ENCODE results near the gene LAMA5. TPM values are rescaled to one million over a fixed set of nuclear protein-coding genes. Genes with fewer than 3 reads are reported as not detected.
"Not testable (repeated sequence)": the region's sequence is repeated elsewhere in the genome, so short reads cannot be mapped to it uniquely, and the experiment has no call there.

LAMA5 gene
- total and polyA plus RNA-seq, 4 donors, result 116 to 315 (median 244) TPM

DNA sequence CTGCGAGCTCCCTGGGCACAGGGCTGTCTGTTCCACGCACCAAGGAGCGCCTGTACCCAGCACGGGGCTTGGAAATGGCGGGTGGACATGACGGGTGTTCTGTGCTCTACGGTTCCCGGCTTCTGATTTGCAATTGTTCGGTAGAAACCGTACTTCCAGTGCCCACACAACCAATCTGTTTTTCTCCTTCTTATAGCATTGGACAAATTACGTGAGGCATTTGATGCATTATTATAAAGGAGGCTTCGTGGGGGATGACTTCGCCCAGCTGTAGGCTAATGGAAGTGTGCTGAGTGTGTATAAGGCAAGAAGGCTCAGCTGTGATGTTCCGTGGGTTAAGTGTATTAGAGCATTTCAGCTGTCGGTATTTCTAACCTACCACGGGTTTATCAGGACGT is 10.0 kb upstream of the LAMA5 start:
- peaks cover 0 to 56% (median 32%) of the 10 kb centered on the region in 5 donors for H3K4me1 ChIP-seq (ENCODE audit: control insufficient read depth in 5 of 5, insufficient read depth in 5 of 5, low read length in 5 of 5)
- peak overlapping the region; percentile 62 to 77 for H3K27ac ChIP-seq (ENCODE audit: low read depth in 1 of 2, low read length in 1 of 2)
- WGBS, 2 donors, result 85 to 90% methylated on average over 17 of the region's 17 CpGs
- no peaks in the 10 kb centered on the region for H3K9me3 ChIP-seq (ENCODE audit: control insufficient read depth in 4 of 4, insufficient read depth in 3 of 4, low read length in 3 of 4)
- DNase-seq (peak in 1 of 3 donors; percentile 37), ATAC-seq (ENCODE audit: insufficient read depth, low FRiP score) (no peak)
- H3K9ac ChIP-seq (ENCODE audit: insufficient read depth in 1 of 2, low read length in 2 of 2), result peak overlapping the region in 1 of 2 donors; percentile 23
- TF ChIP-seq, protein P1, sequence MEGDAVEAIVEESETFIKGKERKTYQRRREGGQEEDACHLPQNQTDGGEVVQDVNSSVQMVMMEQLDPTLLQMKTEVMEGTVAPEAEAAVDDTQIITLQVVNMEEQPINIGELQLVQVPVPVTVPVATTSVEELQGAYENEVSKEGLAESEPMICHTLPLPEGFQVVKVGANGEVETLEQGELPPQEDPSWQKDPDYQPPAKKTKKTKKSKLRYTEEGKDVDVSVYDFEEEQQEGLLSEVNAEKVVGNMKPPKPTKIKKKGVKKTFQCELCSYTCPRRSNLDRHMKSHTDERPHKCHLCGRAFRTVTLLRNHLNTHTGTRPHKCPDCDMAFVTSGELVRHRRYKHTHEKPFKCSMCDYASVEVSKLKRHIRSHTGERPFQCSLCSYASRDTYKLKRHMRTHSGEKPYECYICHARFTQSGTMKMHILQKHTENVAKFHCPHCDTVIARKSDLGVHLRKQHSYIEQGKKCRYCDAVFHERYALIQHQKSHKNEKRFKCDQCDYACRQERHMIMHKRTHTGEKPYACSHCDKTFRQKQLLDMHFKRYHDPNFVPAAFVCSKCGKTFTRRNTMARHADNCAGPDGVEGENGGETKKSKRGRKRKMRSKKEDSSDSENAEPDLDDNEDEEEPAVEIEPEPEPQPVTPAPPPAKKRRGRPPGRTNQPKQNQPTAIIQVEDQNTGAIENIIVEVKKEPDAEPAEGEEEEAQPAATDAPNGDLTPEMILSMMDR (IDR thresholded peaks at IDR 0.05; ENCODE audit: control extremely low read depth, extremely low read depth), result no peak
- H3K36me3 ChIP-seq (ENCODE audit: control insufficient read depth in 4 of 4, insufficient read depth in 4 of 4, low read length in 4 of 4), result peaks cover 0 to 6% (median 3%) of the 10 kb centered on the region in 4 donors
- no peaks in the 10 kb centered on the region for H3K27me3 ChIP-seq (ENCODE audit: control insufficient read depth in 3 of 3, insufficient read depth in 3 of 3, low read length in 2 of 3)
- no peak overlapping the region for H3K4me3 ChIP-seq

DNA sequence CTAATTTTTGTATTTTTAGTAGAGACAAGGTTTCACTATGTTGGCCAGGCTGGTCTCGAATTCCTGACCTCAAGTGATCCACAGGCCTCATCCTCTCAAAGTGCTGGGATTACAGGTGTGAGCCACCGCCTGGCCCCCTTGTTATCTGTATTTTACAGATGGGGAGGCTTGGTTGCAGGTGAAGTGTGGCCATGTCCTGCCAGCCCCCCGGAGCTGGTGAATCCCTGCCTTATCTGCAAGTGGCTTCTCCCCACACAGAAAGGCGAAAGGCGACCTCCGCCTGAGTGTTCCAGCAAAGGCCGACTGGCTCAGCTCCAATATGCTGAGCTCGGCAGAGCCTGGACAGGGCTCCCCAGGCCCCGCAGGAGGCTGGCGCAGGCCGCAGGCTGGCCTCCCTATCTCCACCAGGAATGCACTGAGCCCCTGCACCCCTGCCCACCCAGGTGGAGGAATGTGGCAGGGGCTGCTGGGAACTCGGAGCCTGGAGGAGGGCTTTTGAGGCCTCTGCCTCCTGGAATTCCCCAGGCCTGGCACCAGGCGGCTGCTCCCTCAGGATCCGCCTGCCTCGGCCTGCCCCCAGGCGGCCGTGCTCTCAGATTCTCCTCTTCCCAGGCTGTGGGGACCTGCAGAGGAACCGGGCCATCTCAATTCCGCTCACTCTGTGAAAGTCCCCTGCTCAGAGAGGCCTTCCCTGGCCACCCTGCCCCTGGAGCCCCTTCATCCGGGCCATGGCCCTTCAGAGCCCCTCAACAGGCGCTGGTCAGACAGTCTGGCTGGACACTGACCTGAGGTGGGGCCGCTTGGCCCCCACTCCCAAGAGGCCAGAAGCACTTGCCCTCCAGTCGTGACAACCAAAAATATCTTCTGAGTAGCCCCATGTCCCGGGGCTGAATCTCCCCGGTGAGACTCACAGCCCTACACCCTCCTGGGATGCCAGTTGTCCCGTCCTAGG is 9.3 kb upstream of the LAMA5 start:
- DNase-seq (peak; percentile 77 to 83 (median 81)), ATAC-seq (ENCODE audit: insufficient read depth, low FRiP score) (peak; percentile 3)
- H3K4me1 ChIP-seq (ENCODE audit: control insufficient read depth in 5 of 5, insufficient read depth in 5 of 5, low read length in 5 of 5), result peaks cover 0 to 56% (median 32%) of the 10 kb centered on the region in 5 donors
- TF ChIP-seq, protein P1 (IDR thresholded peaks at IDR 0.05; ENCODE audit: control extremely low read depth, extremely low read depth), result no peak
- H3K4me3 ChIP-seq, result no peak overlapping the region
- no peaks in the 10 kb centered on the region for H3K36me3 ChIP-seq (ENCODE audit: control insufficient read depth in 4 of 4, insufficient read depth in 4 of 4, low read length in 4 of 4)
- H3K9me3 ChIP-seq (ENCODE audit: control insufficient read depth in 4 of 4, insufficient read depth in 3 of 4, low read length in 3 of 4), result no peaks in the 10 kb centered on the region
- no peaks in the 10 kb centered on the region for H3K27me3 ChIP-seq (ENCODE audit: control insufficient read depth in 3 of 3, insufficient read depth in 3 of 3, low read length in 2 of 3)
- peak overlapping the region; percentile 55 to 62 for H3K27ac ChIP-seq (ENCODE audit: low read depth in 1 of 2, low read length in 1 of 2)
- H3K9ac ChIP-seq (ENCODE audit: insufficient read depth in 1 of 2, low read length in 2 of 2), result no peak overlapping the region
- 58 to 76% methylated on average over 25 to 26 of the region's 26 CpGs for WGBS, 2 donors

DNA sequence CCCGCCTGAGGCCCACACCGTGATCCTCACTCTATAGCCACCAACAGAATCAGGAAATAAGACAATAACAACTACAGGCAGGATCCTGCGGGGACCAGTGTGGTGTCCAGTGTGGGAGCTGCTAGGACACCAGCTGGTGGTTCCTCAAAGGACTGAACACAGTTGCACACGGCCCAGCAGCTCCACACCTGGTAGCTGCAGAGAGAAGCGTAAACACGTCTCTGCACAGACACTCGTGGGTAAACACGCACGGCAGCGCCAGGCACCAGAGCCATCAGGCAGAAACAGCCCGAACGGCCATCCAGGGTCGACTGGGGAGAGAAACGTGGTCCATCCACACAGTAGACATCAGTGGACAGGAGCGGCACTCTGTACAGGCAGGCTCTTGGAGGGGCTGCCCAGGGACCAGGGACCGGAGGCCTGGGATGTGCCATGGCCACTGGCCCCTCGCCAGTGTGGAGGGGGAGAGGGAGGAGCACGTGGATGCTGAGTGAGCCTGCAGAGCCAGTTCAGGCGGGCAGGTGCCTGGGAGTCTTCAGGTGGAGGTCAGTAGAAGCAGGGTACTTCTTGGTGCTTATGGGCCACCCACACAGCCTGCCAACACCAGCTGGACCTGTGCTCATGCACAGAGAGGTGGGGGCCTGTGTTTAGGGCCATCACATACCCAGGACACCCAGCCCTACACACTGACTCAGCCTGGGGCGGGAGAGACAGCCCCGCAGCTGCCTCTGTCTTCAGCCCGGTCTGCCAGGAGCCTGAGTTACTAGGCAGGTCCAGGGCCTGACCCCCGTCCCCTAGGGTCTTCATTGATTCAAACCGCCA is 7.4 kb upstream of the LAMA5 start:
- Histone ChIP-seq H3K27ac (ENCODE audit: low read depth in 1 of 2, low read length in 1 of 2) (no peak overlapping the region), H3K4me1 (ENCODE audit: control insufficient read depth in 5 of 5, insufficient read depth in 5 of 5, low read length in 5 of 5) (peaks cover 0 to 65% (median 42%) of the 10 kb centered on the region in 5 donors), H3K9ac (ENCODE audit: insufficient read depth in 1 of 2, low read length in 2 of 2) (no peak overlapping the region), H3K4me3 (no peak overlapping the region), H3K36me3 (ENCODE audit: control insufficient read depth in 4 of 4, insufficient read depth in 4 of 4, low read length in 4 of 4) (no peaks in the 10 kb centered on the region), H3K9me3 (ENCODE audit: control insufficient read depth in 4 of 4, insufficient read depth in 3 of 4, low read length in 3 of 4) (no peaks in the 10 kb centered on the region), H3K27me3 (ENCODE audit: control insufficient read depth in 3 of 3, insufficient read depth in 3 of 3, low read length in 2 of 3) (no peaks in the 10 kb centered on the region)
- 51 to 61% methylated on average over 24 of the region's 24 CpGs for WGBS, 2 donors
- DNase-seq (peak in 1 of 3 donors; percentile 24), ATAC-seq (ENCODE audit: insufficient read depth, low FRiP score) (no peak)
- TF ChIP-seq, protein P1 (IDR thresholded peaks at IDR 0.05; ENCODE audit: control extremely low read depth, extremely low read depth), result no peak

DNA sequence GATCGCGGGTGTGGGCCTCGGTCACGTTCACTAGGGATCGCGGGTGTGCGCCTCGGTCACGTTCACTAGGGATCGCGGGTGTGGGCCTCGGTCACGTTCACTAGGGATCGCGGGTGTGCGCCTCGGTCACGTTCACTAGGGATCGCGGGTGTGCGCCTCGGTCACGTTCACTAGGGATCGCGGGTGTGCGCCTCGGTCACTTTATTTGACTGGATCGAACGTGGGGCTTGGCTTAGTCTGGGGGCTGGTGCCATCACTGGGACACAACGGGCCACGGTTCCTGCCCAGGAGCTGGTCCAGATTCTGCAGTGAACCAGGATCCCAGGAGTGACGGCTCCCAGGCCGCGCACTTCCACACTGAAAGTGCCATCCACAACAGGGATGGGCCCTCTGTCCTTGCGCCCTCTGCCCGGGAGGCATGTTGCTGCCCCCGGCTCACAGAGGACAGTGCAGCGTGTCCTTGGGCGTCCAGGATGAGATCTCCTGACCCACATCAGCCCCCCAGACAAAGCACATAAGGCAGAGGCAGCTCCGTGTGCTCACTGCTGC is 6.6 kb upstream of the LAMA5 start:
- ATAC-seq (ENCODE audit: insufficient read depth, low FRiP score); H3K36me3 ChIP-seq (ENCODE audit: control insufficient read depth in 4 of 4, insufficient read depth in 4 of 4, low read length in 4 of 4); H3K9me3 ChIP-seq (ENCODE audit: control insufficient read depth in 4 of 4, insufficient read depth in 3 of 4, low read length in 3 of 4); DNase-seq; H3K4me3 ChIP-seq; H3K9ac ChIP-seq (ENCODE audit: insufficient read depth in 1 of 2, low read length in 2 of 2); H3K27ac ChIP-seq (ENCODE audit: low read depth in 1 of 2, low read length in 1 of 2); H3K27me3 ChIP-seq (ENCODE audit: control insufficient read depth in 3 of 3, insufficient read depth in 3 of 3, low read length in 2 of 3): not testable (repeated sequence)
- H3K4me1 ChIP-seq (ENCODE audit: control insufficient read depth in 5 of 5, insufficient read depth in 5 of 5, low read length in 5 of 5), result peaks cover 0 to 72% (median 47%) of the 10 kb centered on the region in 5 donors
- 89 to 95% methylated on average over 27 of the region's 40 CpGs for WGBS, 2 donors
